Thymus (tissue), 11 donors: ENCODE results near the gene TRIM56. TPM values are rescaled to one million over a fixed set of nuclear protein-coding genes. Genes with fewer than 3 reads are reported as not detected.
"Not testable (repeated sequence)": the region's sequence is repeated elsewhere in the genome, so short reads cannot be mapped to it uniquely, and the experiment has no call there.

Source experiments
- DNase-seq, 9 donors: peaks; one replicate each; pipeline ENCODE4 v3.0.0-alpha.2; 2013; ENCODE audit warnings: low spot score in 9 of 9, low read depth in 6 of 9, missing footprints in 1 of 9
- H3K27ac ChIP-seq, 2 donors: one replicate each; pipeline ENCODE4 v1.5.1; 2013; ENCODE audit warnings: control low read depth in 1 of 2, low read depth in 1 of 2, low read length in 1 of 2, mild to moderate bottlenecking in 1 of 2, moderate library complexity in 1 of 2
- H3K27me3 ChIP-seq, 2 donors: one replicate each; pipeline ENCODE4 v1.5.1; 2013; ENCODE audit warnings: low read length in 1 of 2; ENCODE audit not compliant: control insufficient read depth in 2 of 2, insufficient read depth in 1 of 2
- H3K36me3 ChIP-seq, 2 donors: one replicate each; pipeline ENCODE4 v1.5.1; 2013; ENCODE audit warnings: low read length in 1 of 2, mild to moderate bottlenecking in 1 of 2, moderate library complexity in 1 of 2; ENCODE audit not compliant: control insufficient read depth in 2 of 2, insufficient read depth in 2 of 2
- H3K4me1 ChIP-seq, 2 donors: one replicate each; pipeline ENCODE4 v1.5.1; 2013; ENCODE audit warnings: low read length in 2 of 2; ENCODE audit not compliant: control insufficient read depth in 2 of 2, insufficient read depth in 2 of 2
- H3K4me3 ChIP-seq, 2 donors: one replicate each; pipeline ENCODE4 v1.5.1; 2013; ENCODE audit warnings: low read length in 2 of 2, control low read depth in 1 of 2, mild to moderate bottlenecking in 1 of 2
- H3K9me3 ChIP-seq, 2 donors: one replicate each; pipeline ENCODE4 v1.5.1; 2013; ENCODE audit warnings: low read length in 1 of 2, mild to moderate bottlenecking in 1 of 2; ENCODE audit not compliant: control insufficient read depth in 2 of 2, insufficient read depth in 1 of 2
- WGBS: extraction: QIAGEN DNeasy Blood & Tissue Kit; methylation state at CpG from one replicate; pipeline ENCODE4 v1.1.7; 2013; 5-methylcytosine and 5-hydroxymethylcytosine counted together
- polyA plus RNA-seq: library from polyadenylated mRNA; stranded (reverse); fragments of 200-250 nt; gene quantifications from one replicate; pipeline ENCODE4 v1.2.3, GENCODE V29; 2013
- total RNA-seq: library from RNA; stranded (reverse); fragments of 120-200 nt; gene quantifications from one replicate; pipeline ENCODE4 v1.2.4, GENCODE V29; 2013
- donor health status: healthy.

Gene TRIM56
- total and polyA plus RNA-seq, 2 donors = 6.9 to 12.8 TPM

- H3K4me3 ChIP-seq = no peak overlapping the region
- H3K27me3 ChIP-seq = peaks cover 5 to 25% of the 10 kb centered on the region in 2 donors
- H3K36me3 ChIP-seq = no peaks in the 10 kb centered on the region
- H3K27ac ChIP-seq = no peak overlapping the region
- no peak for DNase-seq
- H3K9me3 ChIP-seq = no peaks in the 10 kb centered on the region
- H3K4me1 ChIP-seq = peaks cover 0 to 4% of the 10 kb centered on the region in 2 donors
- WGBS = 91% methylated on average over 6 of the region's 6 CpGs
These were observed 11.2 kb downstream of the TRIM56 start for GRCh38 chr7:101096331-101096956.

GRCh38 chr7:101096957-101097347 lies 11.7 kb downstream of the TRIM56 start:
- Histone ChIP-seq H3K4me1 (peaks cover 0 to 4% of the 10 kb centered on the region in 2 donors), H3K27ac (no peak overlapping the region), H3K9me3 (no peaks in the 10 kb centered on the region), H3K4me3 (no peak overlapping the region), H3K27me3 (peaks cover 5 to 27% of the 10 kb centered on the region in 2 donors), H3K36me3 (no peaks in the 10 kb centered on the region)
- 98% methylated on average over 5 of the region's 5 CpGs for WGBS
- no peak for DNase-seq

DNA sequence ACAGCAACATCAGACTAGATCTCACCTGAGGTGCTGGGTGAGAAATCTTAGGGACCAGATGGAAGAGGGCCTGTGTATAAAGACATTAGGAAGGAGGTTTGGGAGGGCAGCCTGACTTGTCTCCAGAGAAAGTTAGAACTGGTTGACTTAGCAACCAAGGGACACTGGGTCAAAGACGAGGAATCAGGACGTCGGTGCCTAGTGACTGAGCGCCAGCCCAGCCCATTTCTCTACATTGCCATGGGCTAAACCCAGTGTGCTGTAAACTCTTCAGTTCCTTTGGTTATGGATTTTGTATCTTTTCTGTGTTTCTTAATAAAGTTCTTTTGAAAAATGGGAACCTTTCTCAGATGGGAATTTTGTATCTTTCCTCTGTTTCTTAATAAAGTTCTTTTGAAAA lies 12.3 kb downstream of the TRIM56 start:
- Histone ChIP-seq H3K9me3 (no peaks in the 10 kb centered on the region), H3K27me3 (peaks cover 5 to 28% of the 10 kb centered on the region in 2 donors), H3K36me3 (no peaks in the 10 kb centered on the region), H3K4me1 (peaks cover 0 to 4% of the 10 kb centered on the region in 2 donors), H3K27ac (no peak overlapping the region), H3K4me3 (no peak overlapping the region)
- DNase-seq = no peak
- WGBS = 94% methylated on average over 4 of the region's 4 CpGs

DNA sequence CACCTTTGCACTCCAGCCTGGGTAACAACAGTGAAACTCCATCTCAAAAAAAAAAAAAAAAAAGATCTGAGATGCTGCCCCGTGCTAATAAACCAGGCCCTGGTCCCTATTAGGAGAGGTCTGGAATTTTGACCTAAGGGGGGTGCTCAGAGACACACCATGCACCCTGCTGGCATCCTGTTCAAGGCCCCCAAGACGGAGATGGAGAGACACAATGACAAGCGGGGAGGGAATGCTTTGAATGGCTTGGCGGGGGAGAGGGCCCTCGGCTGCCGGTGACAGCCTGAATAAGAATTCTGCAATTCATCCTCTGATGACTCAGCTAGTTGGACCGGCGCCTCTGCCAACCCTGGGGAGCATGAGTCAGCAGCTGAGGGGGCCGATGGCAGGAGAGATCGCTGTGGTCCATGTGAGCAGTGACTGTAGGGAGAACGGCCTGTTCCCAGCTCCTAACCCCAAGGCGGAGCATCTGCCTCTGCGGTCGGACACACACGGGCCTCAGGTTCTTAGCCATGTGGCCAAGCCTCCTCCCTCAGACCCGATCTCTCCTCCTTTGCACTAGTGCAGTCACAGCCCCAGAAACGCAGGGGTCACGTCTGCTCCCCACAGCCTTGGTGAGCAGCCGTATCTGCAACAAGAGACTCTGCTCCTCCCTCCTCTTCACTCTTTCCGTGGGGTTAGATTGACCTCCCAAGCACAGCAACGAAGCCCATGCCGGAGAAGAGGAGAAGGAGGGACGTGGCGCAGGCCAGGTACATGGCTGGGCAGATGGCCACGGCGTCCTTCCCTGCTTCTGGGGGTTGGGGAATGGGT lies 14.9 kb downstream of the TRIM56 start:
- Histone ChIP-seq H3K4me3 (no peak overlapping the region), H3K27me3 (peaks cover 5 to 37% of the 10 kb centered on the region in 2 donors), H3K9me3 (no peaks in the 10 kb centered on the region), H3K4me1 (peaks cover 0 to 4% of the 10 kb centered on the region in 2 donors), H3K27ac (peak overlapping the region in 1 of 2 donors; percentile 36), H3K36me3 (no peaks in the 10 kb centered on the region)
- peak in 1 of 9 donors; percentile 31 for DNase-seq
- 25% methylated on average over 26 of the region's 26 CpGs for WGBS

- Histone ChIP-seq H3K9me3 (no peaks in the 10 kb centered on the region), H3K36me3 (no peaks in the 10 kb centered on the region), H3K27ac (no peak overlapping the region), H3K4me3 (no peak overlapping the region), H3K4me1 (peaks cover 0 to 4% of the 10 kb centered on the region in 2 donors), H3K27me3 (peaks cover 5 to 37% of the 10 kb centered on the region in 2 donors)
- DNase-seq = no peak
- 92% methylated on average over 18 of the region's 18 CpGs for WGBS
These were observed 15.9 kb downstream of the TRIM56 start for GRCh38 chr7:101100858-101101847.

- H3K36me3 ChIP-seq = no peaks in the 10 kb centered on the region
- no peak overlapping the region for H3K27ac ChIP-seq
- H3K4me3 ChIP-seq = no peak overlapping the region
- no peaks in the 10 kb centered on the region for H3K9me3 ChIP-seq
- H3K4me1 ChIP-seq = peaks cover 0 to 4% of the 10 kb centered on the region in 2 donors
- peaks cover 5 to 37% of the 10 kb centered on the region in 2 donors for H3K27me3 ChIP-seq
- WGBS = 96% methylated on average over 6 of the region's 6 CpGs
- DNase-seq = no peak
These were observed 16.7 kb downstream of the TRIM56 start for GRCh38 chr7:101102026-101102425.

- not testable (repeated sequence) for H3K27ac ChIP-seq, H3K36me3 ChIP-seq, H3K9me3 ChIP-seq, H3K4me1 ChIP-seq, H3K4me3 ChIP-seq, DNase-seq
- peaks cover 5 to 40% of the 10 kb centered on the region in 2 donors for H3K27me3 ChIP-seq
- 94% methylated on average over 10 of the region's 10 CpGs for WGBS
These were observed 18.4 kb downstream of the TRIM56 start for GRCh38 chr7:101103701-101104100.

DNA sequence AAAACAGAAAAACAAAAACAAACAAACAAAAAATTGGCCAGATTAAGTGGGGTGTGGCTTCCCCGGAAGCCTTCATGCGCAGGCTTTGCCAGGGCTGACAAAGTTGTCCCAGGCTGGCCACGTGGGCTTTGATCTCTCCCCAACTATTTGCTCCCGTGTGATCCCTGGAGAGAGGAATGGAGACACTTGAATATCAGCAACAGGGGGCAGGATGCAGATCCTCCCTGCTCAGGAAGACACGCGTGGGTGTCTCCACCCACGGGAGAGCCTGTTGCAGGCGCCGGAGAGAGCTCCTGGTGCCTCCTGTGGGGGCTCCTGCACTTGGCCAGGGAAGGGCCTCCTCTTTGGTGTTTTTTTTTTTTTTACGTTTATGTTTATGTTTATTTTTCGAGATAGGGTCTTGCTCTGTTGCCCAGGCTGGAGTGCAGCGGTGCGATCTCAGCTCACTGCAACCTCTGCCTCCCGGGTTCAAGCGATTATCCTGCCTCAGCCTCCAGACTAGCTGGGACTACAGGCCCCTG lies 19.0 kb downstream of the TRIM56 start:
- Histone ChIP-seq H3K9me3 (no peaks in the 10 kb centered on the region), H3K27me3 (peaks cover 5 to 35% of the 10 kb centered on the region in 2 donors), H3K36me3 (no peaks in the 10 kb centered on the region), H3K4me1 (peaks cover 0 to 9% of the 10 kb centered on the region in 2 donors), H3K27ac (no peak overlapping the region), H3K4me3 (no peak overlapping the region)
- no peak for DNase-seq
- 91% methylated on average over 15 of the region's 15 CpGs for WGBS
